ENCODE measurements around the gene ACVR1B. TPM values are rescaled to one million over a fixed set of nuclear protein-coding genes. Genes with fewer than 3 reads are reported as not detected.

The ACVR1B gene
- total RNA-seq: 11.2 TPM
- long read RNA-seq, full-length matches to known transcripts: 1 of 3 reads
- long read RNA-seq, partial matches to known transcripts: 0 of 3 reads
- long read RNA-seq, other reads (novel, unspliced or antisense): 2 of 3 reads

GRCh38 chr12:51951199-51951842 is at the start of gene ACVR1B:
TSS of gene ACVR1B (plus strand) at chr12:51951699. CDS start at chr12:51951744, 45 bp downstream.
- intact Hi-C loops (cut with micrococcal nuclease): no loop called here
- DNase-seq (peak; percentile 96), ATAC-seq (peak; percentile 88)

GRCh38 chr12:51901881-51902280 is 49.6 kb upstream of the ACVR1B start:
- DNase-seq (no peak), ATAC-seq (no peak)
- intact Hi-C loops (cut with micrococcal nuclease): no loop called here

GRCh38 chr12:51904951-51905470 is 46.5 kb upstream of the ACVR1B start:
- DNase-seq (peak; percentile 58), ATAC-seq (peak; percentile 77)

GRCh38 chr12:51905471-51906429 is 45.7 kb upstream of the ACVR1B start:
- intact Hi-C loops (cut with micrococcal nuclease): no loop called here
- peak; percentile 86 for DNase-seq
- ATAC-seq: peak; percentile 83

More at GRCh38 chr12:51904951-51905470, 46.5 kb upstream of the ACVR1B start:
- intact Hi-C loops (cut with micrococcal nuclease): no loop called here

GRCh38 chr12:51906430-51907082 is 44.9 kb upstream of the ACVR1B start:
- intact Hi-C loops (cut with micrococcal nuclease): no loop called here
- DNase-seq (peak; percentile 56), ATAC-seq (peak; percentile 13)

GRCh38 chr12:51907083-51907855 is 44.2 kb upstream of the ACVR1B start, which contains the start of gene ACVRL1:
TSS of gene ACVRL1 (plus strand) at chr12:51907504. CDS start at chr12:51912475, 4,971 bp downstream.
- intact Hi-C loops (cut with micrococcal nuclease): no loop called here
- DNase-seq: peak; percentile 76
- peak; percentile 15 for ATAC-seq

- ATAC-seq (no peak), DNase-seq (no peak)
- intact Hi-C loops (cut with micrococcal nuclease): no loop called here
These were observed 43.6 kb upstream of the ACVR1B start for GRCh38 chr12:51907856-51908425.

- no peak for ATAC-seq
- intact Hi-C loops (cut with micrococcal nuclease): no loop called here
- no peak for DNase-seq
These were observed 42.5 kb upstream of the ACVR1B start for GRCh38 chr12:51908876-51909592.

GRCh38 chr12:51910168-51910567 is 41.3 kb upstream of the ACVR1B start:
- intact Hi-C loops (cut with micrococcal nuclease): no loop called here
- no peak for DNase-seq
- no peak for ATAC-seq

- DNase-seq (peak; percentile 48), ATAC-seq (peak; percentile 3)
- intact Hi-C loops (cut with micrococcal nuclease): no loop called here
These were observed 40.8 kb upstream of the ACVR1B start for GRCh38 chr12:51910691-51911090.

GRCh38 chr12:51911307-51911706 is 40.2 kb upstream of the ACVR1B start:
- ATAC-seq (no peak), DNase-seq (no peak)
- intact Hi-C loops (cut with micrococcal nuclease): no loop called here

GRCh38 chr12:51911788-51912711 is 39.4 kb upstream of the ACVR1B start:
- ATAC-seq: peak; percentile 55
- peak; percentile 70 for DNase-seq
- intact Hi-C loops (cut with micrococcal nuclease): no loop called here

GRCh38 chr12:51913071-51914033 is 38.1 kb upstream of the ACVR1B start:
- ATAC-seq: peak; percentile 9
- DNase-seq: peak; percentile 51
- intact Hi-C loops (cut with micrococcal nuclease): no loop called here

GRCh38 chr12:51914034-51914923 is 37.2 kb upstream of the ACVR1B start:
- intact Hi-C loops (cut with micrococcal nuclease): no loop called here
- ATAC-seq (peak; percentile 8), DNase-seq (peak; percentile 72)

All from left ventricle myocardium superior (tissue), 1 donor.